Vagina (tissue), 2 donors: Measurements from ENCODE around the gene BEAN1.
"Not testable (repeated sequence)": the region's sequence is repeated elsewhere in the genome, so short reads cannot be mapped to it uniquely, and the experiment has no call there.

ENCODE experiments used
- POLR2A ChIP-seq, 2 donors: fragments of 450-650 bp; IDR thresholded peaks; one replicate each; pipeline ENCODE4 v1.6.1; 2017; ENCODE audit warnings: antibody characterized with exemption in 2 of 2, mild to moderate bottlenecking in 2 of 2, moderate library complexity in 2 of 2
- TF ChIP-seq, protein P1 (sequence below), 3 experiments: fragments of 450-650 bp in 2 of 3; fragments of 200-600 bp in 1 of 3; sonication (generic) in 1 of 3; IDR thresholded peaks; one replicate each; pipeline ENCODE4 v1.5.1; 2017 to 2019; ENCODE audit warnings: antibody characterized with exemption in 3 of 3, mild to moderate bottlenecking in 2 of 3, moderate library complexity in 2 of 3

DNA sequence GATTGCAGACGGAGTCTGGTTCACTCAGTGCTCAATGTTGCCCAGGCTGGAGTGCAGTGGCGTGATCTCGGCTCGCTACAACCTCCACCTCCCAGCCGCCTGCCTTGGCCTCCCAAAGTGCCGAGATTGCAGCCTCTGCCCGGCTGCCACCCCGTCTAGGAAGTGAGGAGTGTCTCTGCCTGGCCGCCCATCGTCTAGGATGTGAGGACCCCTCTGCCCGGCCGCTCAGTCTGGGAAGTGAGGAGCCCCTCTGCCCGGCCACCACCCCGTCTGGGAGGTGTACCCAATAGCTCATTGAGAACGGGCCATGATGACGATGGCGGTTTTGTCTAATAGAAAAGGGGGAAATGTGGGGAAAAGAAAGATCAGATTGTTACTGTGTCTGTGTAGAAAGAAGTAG is 87.3 kb downstream of the BEAN1 start:
- TF ChIP-seq, protein P1, sequence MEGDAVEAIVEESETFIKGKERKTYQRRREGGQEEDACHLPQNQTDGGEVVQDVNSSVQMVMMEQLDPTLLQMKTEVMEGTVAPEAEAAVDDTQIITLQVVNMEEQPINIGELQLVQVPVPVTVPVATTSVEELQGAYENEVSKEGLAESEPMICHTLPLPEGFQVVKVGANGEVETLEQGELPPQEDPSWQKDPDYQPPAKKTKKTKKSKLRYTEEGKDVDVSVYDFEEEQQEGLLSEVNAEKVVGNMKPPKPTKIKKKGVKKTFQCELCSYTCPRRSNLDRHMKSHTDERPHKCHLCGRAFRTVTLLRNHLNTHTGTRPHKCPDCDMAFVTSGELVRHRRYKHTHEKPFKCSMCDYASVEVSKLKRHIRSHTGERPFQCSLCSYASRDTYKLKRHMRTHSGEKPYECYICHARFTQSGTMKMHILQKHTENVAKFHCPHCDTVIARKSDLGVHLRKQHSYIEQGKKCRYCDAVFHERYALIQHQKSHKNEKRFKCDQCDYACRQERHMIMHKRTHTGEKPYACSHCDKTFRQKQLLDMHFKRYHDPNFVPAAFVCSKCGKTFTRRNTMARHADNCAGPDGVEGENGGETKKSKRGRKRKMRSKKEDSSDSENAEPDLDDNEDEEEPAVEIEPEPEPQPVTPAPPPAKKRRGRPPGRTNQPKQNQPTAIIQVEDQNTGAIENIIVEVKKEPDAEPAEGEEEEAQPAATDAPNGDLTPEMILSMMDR (IDR thresholded peaks at IDR 0.05): not testable (repeated sequence)
- TF ChIP-seq POLR2A (IDR thresholded peaks at IDR 0.05): not testable (repeated sequence)
